GM19463 (cell line): Measurements from ENCODE around the gene NPAS3.

Experiments used
- ATAC-seq: cut with Tn5 transposase; IDR thresholded peaks from one replicate; pipeline ENCODE4 v1.9.1; 2021; ENCODE audit warnings: mild to moderate bottlenecking, moderate library complexity; ENCODE audit not compliant: unreplicated experiment

Gene NPAS3

GRCh38 chr14:33842299-33842698 lies 903.6 kb downstream of the NPAS3 start:
- ATAC-seq: no peak

GRCh38 chr14:33844118-33844517 lies 905.4 kb downstream of the NPAS3 start:
- ATAC-seq: no peak

GRCh38 chr14:33846100-33846824 lies 907.6 kb downstream of the NPAS3 start:
- ATAC-seq: no peak

- no peak for ATAC-seq
Measured at GRCh38 chr14:33847066-33847465, 908.4 kb downstream of the NPAS3 start.

- ATAC-seq: no peak
Measured at GRCh38 chr14:33848009-33848408, 909.3 kb downstream of the NPAS3 start.

GRCh38 chr14:33848706-33849454 lies 910.2 kb downstream of the NPAS3 start:
- ATAC-seq: no peak

GRCh38 chr14:33849455-33849801 lies 910.7 kb downstream of the NPAS3 start:
- no peak for ATAC-seq

- no peak for ATAC-seq
Measured at GRCh38 chr14:33850826-33851225, 912.1 kb downstream of the NPAS3 start.

- no peak for ATAC-seq
Measured at GRCh38 chr14:33851366-33851765, 912.7 kb downstream of the NPAS3 start.

- no peak for ATAC-seq
Measured at GRCh38 chr14:33851931-33852330, 913.3 kb downstream of the NPAS3 start.
